ENCODE results near the gene SCAMP1.

SCAMP1 gene

GRCh38 chr5:78472469-78473106 lies 112.2 kb downstream of the SCAMP1 start:
- no peaks in the 10 kb centered on the region for H3K27me3 ChIP-seq (ENCODE audit: control insufficient read depth in 1 of 2, insufficient read depth in 1 of 2, low read length in 2 of 2)
- no peak overlapping the region for H3K27ac ChIP-seq (ENCODE audit: low read length, poor library complexity, severe bottlenecking)
- H3K79me1 ChIP-seq (replicated peaks; ENCODE audit: low read length, poor library complexity, severe bottlenecking) = peaks cover 4% of the 10 kb centered on the region
- no peak overlapping the region for H2BK120ac ChIP-seq (ENCODE audit: low read depth, low read length)
- no peak overlapping the region for H4K91ac ChIP-seq (ENCODE audit: low read length)
- no peak overlapping the region for H3K23ac ChIP-seq (ENCODE audit: low read length in 2 of 2)
- H4K8ac ChIP-seq (ENCODE audit: low read length) = no peak overlapping the region
- H2BK5ac ChIP-seq (ENCODE audit: low read depth, low read length, poor library complexity, severe bottlenecking) = no peak overlapping the region
- no peak overlapping the region for H2BK15ac ChIP-seq (ENCODE audit: low read depth, poor library complexity, severe bottlenecking)
- no peak overlapping the region for H3K9ac ChIP-seq (ENCODE audit: low read length)
- H3K18ac ChIP-seq (ENCODE audit: low read depth in 1 of 2, low read length in 2 of 2) = no peak overlapping the region
- H2AK5ac ChIP-seq (ENCODE audit: low read length, severe bottlenecking) = no peak overlapping the region
- H3K9me3 ChIP-seq (ENCODE audit: control insufficient read depth, low read length) = no peaks in the 10 kb centered on the region
- H3K36me3 ChIP-seq (ENCODE audit: control insufficient read depth in 1 of 2, insufficient read depth in 2 of 2, low read depth in 1 of 2, low read length in 2 of 2) = peaks cover 0 to 10% of the 10 kb centered on the region in 2 experiments
- no peak overlapping the region for H3K4me2 ChIP-seq (ENCODE audit: low read length, poor library complexity, severe bottlenecking)
- H3K14ac ChIP-seq (ENCODE audit: low read length in 2 of 2) = no peak overlapping the region
- H3K4me1 ChIP-seq (ENCODE audit: control insufficient read depth, insufficient read depth, low read depth, low read length) = no peaks in the 10 kb centered on the region
- no peak overlapping the region for H2AFZ ChIP-seq (ENCODE audit: low read depth, low read length)
- peak; percentile 44 for DNase-seq
- no peak overlapping the region for H3K4ac ChIP-seq (ENCODE audit: low read depth in 1 of 2, low read length in 2 of 2)
- no peak overlapping the region for H3K4me3 ChIP-seq (ENCODE audit: insufficient read depth in 1 of 2, low read depth in 1 of 2, low read length in 2 of 2)
- no peak overlapping the region for H2BK12ac ChIP-seq (ENCODE audit: low read length in 2 of 2)

- H3K36me3 ChIP-seq (ENCODE audit: control insufficient read depth in 1 of 2, insufficient read depth in 2 of 2, low read depth in 1 of 2, low read length in 2 of 2) = peaks cover 0 to 15% of the 10 kb centered on the region in 2 experiments
- H3K4me2 ChIP-seq (ENCODE audit: low read length, poor library complexity, severe bottlenecking) = no peak overlapping the region
- H3K4ac ChIP-seq (ENCODE audit: low read depth in 1 of 2, low read length in 2 of 2) = no peak overlapping the region
- H4K91ac ChIP-seq (ENCODE audit: low read length) = no peak overlapping the region
- H3K9ac ChIP-seq (ENCODE audit: low read length) = no peak overlapping the region
- no peaks in the 10 kb centered on the region for H3K27me3 ChIP-seq (ENCODE audit: control insufficient read depth in 1 of 2, insufficient read depth in 1 of 2, low read length in 2 of 2)
- H2AK5ac ChIP-seq (ENCODE audit: low read length, severe bottlenecking) = no peak overlapping the region
- no peak overlapping the region for H3K14ac ChIP-seq (ENCODE audit: low read length in 2 of 2)
- 89% methylated on average over 1 of the region's 1 CpG for WGBS
- no peaks in the 10 kb centered on the region for H3K9me3 ChIP-seq (ENCODE audit: control insufficient read depth, low read length)
- H4K8ac ChIP-seq (ENCODE audit: low read length) = no peak overlapping the region
- H2BK12ac ChIP-seq (ENCODE audit: low read length in 2 of 2) = no peak overlapping the region
- no peak for DNase-seq
- H3K27ac ChIP-seq (ENCODE audit: low read length, poor library complexity, severe bottlenecking) = no peak overlapping the region
- H3K23ac ChIP-seq (ENCODE audit: low read length in 2 of 2) = no peak overlapping the region
- no peaks in the 10 kb centered on the region for H3K4me1 ChIP-seq (ENCODE audit: control insufficient read depth, insufficient read depth, low read depth, low read length)
- no peak overlapping the region for H3K4me3 ChIP-seq (ENCODE audit: insufficient read depth in 1 of 2, low read depth in 1 of 2, low read length in 2 of 2)
- peaks cover 4% of the 10 kb centered on the region for H3K79me1 ChIP-seq (replicated peaks; ENCODE audit: low read length, poor library complexity, severe bottlenecking)
- H2AFZ ChIP-seq (ENCODE audit: low read depth, low read length) = no peak overlapping the region
- no peak overlapping the region for H3K18ac ChIP-seq (ENCODE audit: low read depth in 1 of 2, low read length in 2 of 2)
- H2BK15ac ChIP-seq (ENCODE audit: low read depth, poor library complexity, severe bottlenecking) = no peak overlapping the region
- no peak overlapping the region for H2BK5ac ChIP-seq (ENCODE audit: low read depth, low read length, poor library complexity, severe bottlenecking)
- no peak overlapping the region for H2BK120ac ChIP-seq (ENCODE audit: low read depth, low read length)
Measured at GRCh38 chr5:78473751-78474150, 113.3 kb downstream of the SCAMP1 start.

GRCh38 chr5:78475370-78475769 lies 115.0 kb downstream of the SCAMP1 start:
- DNase-seq = no peak
- Histone ChIP-seq H3K4me1 (ENCODE audit: control insufficient read depth, insufficient read depth, low read depth, low read length) (no peaks in the 10 kb centered on the region), H2BK5ac (ENCODE audit: low read depth, low read length, poor library complexity, severe bottlenecking) (no peak overlapping the region), H3K23ac (ENCODE audit: low read length in 2 of 2) (no peak overlapping the region), H2BK120ac (ENCODE audit: low read depth, low read length) (no peak overlapping the region), H3K4me3 (ENCODE audit: insufficient read depth in 1 of 2, low read depth in 1 of 2, low read length in 2 of 2) (no peak overlapping the region), H3K9ac (ENCODE audit: low read length) (no peak overlapping the region), H3K36me3 (ENCODE audit: control insufficient read depth in 1 of 2, insufficient read depth in 2 of 2, low read depth in 1 of 2, low read length in 2 of 2) (peaks cover 0 to 15% of the 10 kb centered on the region in 2 experiments), H2AFZ (ENCODE audit: low read depth, low read length) (no peak overlapping the region), H3K27ac (ENCODE audit: low read length, poor library complexity, severe bottlenecking) (no peak overlapping the region), H3K79me1 (replicated peaks; ENCODE audit: low read length, poor library complexity, severe bottlenecking) (peaks cover 4% of the 10 kb centered on the region), H3K9me3 (ENCODE audit: control insufficient read depth, low read length) (no peaks in the 10 kb centered on the region), H2BK12ac (ENCODE audit: low read length in 2 of 2) (no peak overlapping the region), H3K4me2 (ENCODE audit: low read length, poor library complexity, severe bottlenecking) (no peak overlapping the region), H2AK5ac (ENCODE audit: low read length, severe bottlenecking) (no peak overlapping the region), H3K27me3 (ENCODE audit: control insufficient read depth in 1 of 2, insufficient read depth in 1 of 2, low read length in 2 of 2) (no peaks in the 10 kb centered on the region), H2BK15ac (ENCODE audit: low read depth, poor library complexity, severe bottlenecking) (no peak overlapping the region), H3K18ac (ENCODE audit: low read depth in 1 of 2, low read length in 2 of 2) (no peak overlapping the region), H3K14ac (ENCODE audit: low read length in 2 of 2) (no peak overlapping the region), H3K4ac (ENCODE audit: low read depth in 1 of 2, low read length in 2 of 2) (no peak overlapping the region), H4K91ac (ENCODE audit: low read length) (no peak overlapping the region), H4K8ac (ENCODE audit: low read length) (no peak overlapping the region)
- WGBS = 97% methylated on average over 3 of the region's 3 CpGs

GRCh38 chr5:78476795-78477194 lies 116.4 kb downstream of the SCAMP1 start:
- Histone ChIP-seq H3K4me3 (ENCODE audit: insufficient read depth in 1 of 2, low read depth in 1 of 2, low read length in 2 of 2) (no peak overlapping the region), H3K18ac (ENCODE audit: low read depth in 1 of 2, low read length in 2 of 2) (no peak overlapping the region), H2BK5ac (ENCODE audit: low read depth, low read length, poor library complexity, severe bottlenecking) (no peak overlapping the region), H4K91ac (ENCODE audit: low read length) (no peak overlapping the region), H3K4ac (ENCODE audit: low read depth in 1 of 2, low read length in 2 of 2) (no peak overlapping the region), H3K79me1 (replicated peaks; ENCODE audit: low read length, poor library complexity, severe bottlenecking) (peaks cover 4% of the 10 kb centered on the region), H3K27me3 (ENCODE audit: control insufficient read depth in 1 of 2, insufficient read depth in 1 of 2, low read length in 2 of 2) (no peaks in the 10 kb centered on the region), H3K9me3 (ENCODE audit: control insufficient read depth, low read length) (no peaks in the 10 kb centered on the region), H2AK5ac (ENCODE audit: low read length, severe bottlenecking) (no peak overlapping the region), H2AFZ (ENCODE audit: low read depth, low read length) (no peak overlapping the region), H3K23ac (ENCODE audit: low read length in 2 of 2) (no peak overlapping the region), H4K8ac (ENCODE audit: low read length) (no peak overlapping the region), H2BK120ac (ENCODE audit: low read depth, low read length) (no peak overlapping the region), H3K4me2 (ENCODE audit: low read length, poor library complexity, severe bottlenecking) (no peak overlapping the region), H3K4me1 (ENCODE audit: control insufficient read depth, insufficient read depth, low read depth, low read length) (no peaks in the 10 kb centered on the region), H3K27ac (ENCODE audit: low read length, poor library complexity, severe bottlenecking) (no peak overlapping the region), H2BK12ac (ENCODE audit: low read length in 2 of 2) (no peak overlapping the region), H3K9ac (ENCODE audit: low read length) (no peak overlapping the region), H3K14ac (ENCODE audit: low read length in 2 of 2) (no peak overlapping the region), H2BK15ac (ENCODE audit: low read depth, poor library complexity, severe bottlenecking) (no peak overlapping the region), H3K36me3 (ENCODE audit: control insufficient read depth in 1 of 2, insufficient read depth in 2 of 2, low read depth in 1 of 2, low read length in 2 of 2) (peaks cover 0 to 22% of the 10 kb centered on the region in 2 experiments)
- no peak for DNase-seq
- WGBS = 100% methylated on average over 1 of the region's 1 CpG

Data from mesenchymal stem cell (in vitro differentiated cells and primary cell).